HepG2 (cell line): Measurements from ENCODE around the gene KCNT2. TPM values are rescaled to one million over a fixed set of nuclear protein-coding genes. Genes with fewer than 3 reads are reported as not detected.
A peak's percentile ranks its signal among the peaks of the same experiment; 100 is the strongest.

ENCODE experiments used
- ATAC-seq: fragments of 200-7000 bp; cut with Tn5 transposase; 3 replicates; pipeline ENCODE4 v1.9.1; 2020; ENCODE audit warnings: mild to moderate bottlenecking, moderate library complexity
- BruUV-seq: library from RNA; stranded (reverse); fragments of 400-500 nt; replicated peaks from 2 replicates; lab custom pipeline; 2021; lab: Mats Ljungman, UMichigan
- CTCF ChIA-PET: fragments of 300-600 bp; formaldehyde crosslinking; extraction: SDS; loops from one replicate; lab custom pipeline; 2021; ENCODE audit warnings: low total read pairs, inconsistent platforms, low intra/inter-chr PET ratio; lab: Yijun Ruan, JAX
- POLR2A ChIA-PET: fragments of 350-600 bp; sonication (Branson Sonifier 250); formaldehyde crosslinking; loops from one replicate; lab custom pipeline; 2020; ENCODE audit warnings: antibody characterized with exemption, inconsistent platforms; lab: Yijun Ruan, JAX
- DNase-seq: peaks from one replicate; pipeline ENCODE4 v3.0.0-alpha.2; 2015; ENCODE audit warnings: low spot score
- FAIRE-seq: peaks from 3 replicates; lab custom pipeline; 2011; peaks lifted over from hg19 to GRCh38; lab: Jason Lieb, UNC
- H2AFZ ChIP-seq: one replicate; pipeline ENCODE4 v1.6.1; 2011; ENCODE audit warnings: low read length, inconsistent platforms
- H3K27ac ChIP-seq: fragments of 300-600 bp; 3 replicates; pipeline ENCODE4 v1.8.0; 2011; ENCODE audit warnings: mixed run types, mild to moderate bottlenecking, mixed read lengths, low read length, inconsistent platforms; ENCODE audit not compliant: insufficient read depth; ENCODE audit errors: extremely low read length
- H3K27me3 ChIP-seq, 2 experiments: fragments of 200-600 bp in 1 of 2; 2 replicates in 1 of 2; 3 replicates in 1 of 2; pipeline versions ENCODE4 v1.6.0 to v1.8.0; 2011; ENCODE audit warnings: low read length in 2 of 2, mild to moderate bottlenecking in 2 of 2, moderate library complexity in 2 of 2, inconsistent platforms in 1 of 2; ENCODE audit not compliant: insufficient read depth in 2 of 2, control insufficient read depth in 1 of 2
- H3K36me3 ChIP-seq, 2 experiments: fragments of 200-600 bp in 1 of 2; replicated peaks in 1 of 2; 2 replicates in 1 of 2; 3 replicates in 1 of 2; pipeline versions ENCODE4 v1.5.1 to v1.8.0; 2011; ENCODE audit warnings: low read length in 2 of 2, inconsistent platforms in 1 of 2; ENCODE audit not compliant: insufficient read depth in 2 of 2, control insufficient read depth in 1 of 2
- H3K4me1 ChIP-seq: 2 replicates; pipeline ENCODE4 v1.5.1; 2012; ENCODE audit warnings: low read length, inconsistent platforms; ENCODE audit not compliant: insufficient read depth
- H3K4me2 ChIP-seq: 2 replicates; pipeline ENCODE4 v1.6.0; 2011; ENCODE audit warnings: low read depth, low read length, inconsistent platforms
- H3K4me3 ChIP-seq, 3 experiments: fragments of 200-600 bp in 1 of 3; sonication (generic), shearing (Covaris generic) in 1 of 3; replicated peaks in 1 of 3; 2 replicates each; pipeline ENCODE4 v1.5.1; 2011 to 2016; ENCODE audit warnings: low read length in 3 of 3, inconsistent platforms in 2 of 3, low read depth in 2 of 3, mild to moderate bottlenecking in 2 of 3, control low read depth in 1 of 3, mixed read lengths in 1 of 3; ENCODE audit not compliant: insufficient read depth in 1 of 3
- H3K79me2 ChIP-seq: one replicate; pipeline ENCODE4 v1.6.1; 2011; ENCODE audit warnings: low read length, inconsistent platforms; ENCODE audit not compliant: insufficient read depth
- H3K9ac ChIP-seq: 2 replicates; pipeline ENCODE4 v1.6.0; 2011; ENCODE audit warnings: mild to moderate bottlenecking, low read depth, low read length, inconsistent platforms; ENCODE audit not compliant: insufficient read depth
- H3K9me3 ChIP-seq: 2 replicates; pipeline ENCODE4 v1.5.1; 2012; ENCODE audit warnings: mild to moderate bottlenecking, low read length
- H4K20me1 ChIP-seq: 2 replicates; pipeline ENCODE4 v1.6.0; 2011; ENCODE audit warnings: inconsistent platforms, mild to moderate bottlenecking, low read length, moderate library complexity; ENCODE audit not compliant: insufficient read depth
- CEBPB ChIP-seq: IDR thresholded peaks from 2 replicates; pipeline ENCODE4 v1.6.1; 2011; ENCODE audit warnings: low read depth, low read length, improper control_type of control experiment, borderline replicate concordance
- GLMP ChIP-seq: sonication (generic); formaldehyde crosslinking; IDR thresholded peaks from 2 replicates; pipeline ENCODE4 v1.9.0; 2021; ENCODE audit warnings: missing genetic modification reagents, mild to moderate bottlenecking, borderline replicate concordance
- ISL2 ChIP-seq: sonication (generic); formaldehyde crosslinking; IDR thresholded peaks from 2 replicates; pipeline ENCODE4 v1.5.0; 2020; ENCODE audit warnings: missing genetic modification reagents
- PRDM15 ChIP-seq: sonication (generic); formaldehyde crosslinking; IDR thresholded peaks from 2 replicates; pipeline ENCODE4 v1.4.0; 2020; ENCODE audit warnings: missing genetic modification reagents
- RARA ChIP-seq: IDR thresholded peaks from 2 replicates; pipeline ENCODE4 v1.6.1; 2016; ENCODE audit warnings: missing genetic modification reagents, missing compliant biosample characterization
- RXRB ChIP-seq: IDR thresholded peaks from 2 replicates; pipeline ENCODE4 v1.6.1; 2016; ENCODE audit warnings: borderline replicate concordance, missing genetic modification reagents, missing compliant biosample characterization
- ZNF362 ChIP-seq: sonication (generic); formaldehyde crosslinking; IDR thresholded peaks from 2 replicates; pipeline ENCODE4 v1.4.0; 2020; ENCODE audit warnings: missing genetic modification reagents, mild to moderate bottlenecking, borderline replicate concordance
- WGBS: methylation state at CpG from one replicate; pipeline ENCODE4 v1.1.6; 2017; ENCODE audit warnings: low lambda C conversion rate; 5-methylcytosine and 5-hydroxymethylcytosine counted together
- in situ Hi-C: cut with HindIII; loops from 2 replicates; pipeline ENCODE4 v1.10.0; 2017; ENCODE audit warnings: low pct_unique_long_range_greater_than_20kb; ENCODE audit not compliant: extremely low pct_ligation_motif_present
- intact Hi-C: fragments of 100-400 bp; cut with micrococcal nuclease; formaldehyde crosslinking; loops from one replicate; pipeline ENCODE4 v1.10.0; 2022; ENCODE audit not compliant: unreplicated experiment
- polyA plus RNA-seq, 8 experiments: library from polyadenylated mRNA; depleted of rRNA in 3 of 8; stranded (reverse) in 7 of 8; unstranded in 1 of 8; fragments of >200 nt; fragmentation: Illumina TruSeq in 4 of 8; extraction: Trizol in 4 of 8; gene quantifications; 2 replicates each; pipeline versions ENCODE4 v1.2.1 to v1.2.3, GENCODE V29; 2011 to 2016; ENCODE audit warnings: low read depth in 4 of 8, missing spikeins in 1 of 8, mixed read lengths in 1 of 8; ENCODE audit not compliant: insufficient read depth in 1 of 8
- total RNA-seq, 5 experiments: library from RNA; depleted of rRNA; stranded (reverse); fragments of >200 nt; fragmentation: Illumina TruSeq; extraction: Trizol; gene quantifications; 2 replicates each; pipeline ENCODE4 v1.2.3, GENCODE V29; 2016; ENCODE audit warnings: low read depth in 1 of 5

The KCNT2 gene
- total and polyA plus RNA-seq, 2 of the 13 experiments (the other 11 are each of a cell fraction or from before 2014, with no cell fraction given): not detected

GRCh38 chr1:196449460-196449859, 158.8 kb downstream of the KCNT2 start:
- Histone ChIP-seq H3K27ac (no peak overlapping the region), H3K4me3 (no peak overlapping the region), H3K9me3 (no peaks in the 10 kb centered on the region), H3K36me3 (no peaks in the 10 kb centered on the region), H2AFZ (no peak overlapping the region), H3K27me3 (no peaks in the 10 kb centered on the region), H3K4me1 (peaks cover 16% of the 10 kb centered on the region), H3K79me2 (no peaks in the 10 kb centered on the region), H4K20me1 (no peaks in the 10 kb centered on the region), H3K9ac (no peak overlapping the region), H3K4me2 (no peak overlapping the region)
- FAIRE-seq (no peak), ATAC-seq (no peak), DNase-seq (no peak)
- no TSS peak for BruUV-seq
- intact Hi-C loops: no loop called here
- CTCF ChIA-PET: no interaction called here
- no peak for TF ChIP-seq GLMP (CRISPR knock-in tag)
- TF ChIP-seq CEBPB: peak; percentile 46; the same call in 1 of the 2 replicates
- POLR2A ChIA-PET: no interaction called here
- in situ Hi-C loops: no loop called here

- peaks cover 24% of the 10 kb centered on the region for H3K4me1 ChIP-seq
- ATAC-seq (no peak), DNase-seq (no peak), FAIRE-seq (no peak)
- H3K36me3 ChIP-seq: no peaks in the 10 kb centered on the region
- BruUV-seq: no TSS peak
- H3K27ac ChIP-seq: no peak overlapping the region
- intact Hi-C loops: no loop called here
- H3K9ac ChIP-seq: no peak overlapping the region
- H3K9me3 ChIP-seq: no peaks in the 10 kb centered on the region
- H4K20me1 ChIP-seq: no peaks in the 10 kb centered on the region
- no peaks in the 10 kb centered on the region for H3K27me3 ChIP-seq
- no peaks in the 10 kb centered on the region for H3K79me2 ChIP-seq
- no peak overlapping the region for H2AFZ ChIP-seq
- no peak overlapping the region for H3K4me3 ChIP-seq
- no peak overlapping the region for H3K4me2 ChIP-seq
- WGBS: 50% methylated on average over 1 of the region's 1 CpG
- in situ Hi-C loops: no loop called here
- CTCF ChIA-PET: no interaction called here
- POLR2A ChIA-PET: no interaction called here
- peak; percentile 67 for TF ChIP-seq RARA (CRISPR knock-in tag)
- TF ChIP-seq ISL2: peak; percentile 26; the same call in 1 of the 2 replicates
- TF ChIP-seq ZNF362 (CRISPR knock-in tag): peak; percentile 39; the same call in 1 of the 2 replicates
- no peak for TF ChIP-seq PRDM15 (CRISPR knock-in tag)
- peak; percentile 49; the same call in 1 of the 2 replicates for TF ChIP-seq RXRB
These were observed 162.5 kb downstream of the KCNT2 start for GRCh38 chr1:196445775-196446174.
